ENCODE measurements around the gene SRGAP2C. TPM values are rescaled to one million over a fixed set of nuclear protein-coding genes. Genes with fewer than 3 reads are reported as not detected.
"Not testable (repeated sequence)": the region's sequence is repeated elsewhere in the genome, so short reads cannot be mapped to it uniquely, and the experiment has no call there.

Gene SRGAP2C
- total and polyA plus RNA-seq, 2 experiments from 2014 or later: 10.0 to 21.5 TPM

DNA sequence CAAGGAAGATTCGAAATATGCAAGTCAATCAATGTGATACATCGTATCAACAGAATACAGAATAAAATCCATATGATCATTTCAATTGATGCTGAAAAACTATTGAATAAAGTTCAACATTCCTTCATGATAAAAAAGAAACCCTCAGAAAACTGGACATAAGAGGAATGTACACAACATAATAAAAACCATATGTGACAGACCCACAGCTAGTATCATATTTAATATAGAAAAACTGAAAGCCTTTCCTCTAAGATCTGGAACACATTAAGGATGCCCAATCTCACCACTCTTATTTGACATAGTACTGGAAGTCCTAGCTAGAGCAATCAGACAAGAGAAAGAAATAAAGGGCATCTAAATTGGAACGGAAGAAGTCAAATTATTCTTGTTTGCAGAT is 254.1 kb downstream of the SRGAP2C start:
- DNase-seq (ENCODE audit: low read depth in 1 of 2, low spot score in 1 of 2); H3K4me3 ChIP-seq; H3K36me3 ChIP-seq; H3K27me3 ChIP-seq; H3K27ac ChIP-seq; H3K9me3 ChIP-seq (ENCODE audit: low read depth); H3K4me1 ChIP-seq (ENCODE audit: low read depth): not testable (repeated sequence)

DNA sequence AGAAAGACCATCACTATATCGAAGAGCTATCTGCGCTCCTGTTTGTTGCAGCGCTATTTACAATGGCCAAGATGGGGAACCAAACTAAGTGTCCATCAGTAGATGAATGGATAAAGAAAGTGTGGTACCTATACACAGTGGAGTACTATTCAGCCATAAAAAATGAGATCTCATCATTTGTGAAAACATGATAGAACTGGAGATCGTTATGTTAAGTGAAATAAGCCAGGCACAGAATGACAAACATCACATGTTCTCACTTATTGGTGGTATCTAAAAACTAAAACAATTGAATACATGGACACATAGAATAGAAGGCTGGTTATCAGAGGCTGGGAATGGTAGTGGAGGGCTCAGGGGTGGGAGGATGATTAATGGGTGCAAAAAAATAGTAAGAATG is 256.2 kb downstream of the SRGAP2C start:
- H3K27me3 ChIP-seq: no peaks in the 10 kb centered on the region
- no peak overlapping the region for H3K27ac ChIP-seq
- no peak for DNase-seq (ENCODE audit: low read depth in 1 of 2, low spot score in 1 of 2)
- no peak overlapping the region for H3K4me3 ChIP-seq
- H3K4me1 ChIP-seq (ENCODE audit: low read depth): no peaks in the 10 kb centered on the region
- TF ChIP-seq, protein P1, sequence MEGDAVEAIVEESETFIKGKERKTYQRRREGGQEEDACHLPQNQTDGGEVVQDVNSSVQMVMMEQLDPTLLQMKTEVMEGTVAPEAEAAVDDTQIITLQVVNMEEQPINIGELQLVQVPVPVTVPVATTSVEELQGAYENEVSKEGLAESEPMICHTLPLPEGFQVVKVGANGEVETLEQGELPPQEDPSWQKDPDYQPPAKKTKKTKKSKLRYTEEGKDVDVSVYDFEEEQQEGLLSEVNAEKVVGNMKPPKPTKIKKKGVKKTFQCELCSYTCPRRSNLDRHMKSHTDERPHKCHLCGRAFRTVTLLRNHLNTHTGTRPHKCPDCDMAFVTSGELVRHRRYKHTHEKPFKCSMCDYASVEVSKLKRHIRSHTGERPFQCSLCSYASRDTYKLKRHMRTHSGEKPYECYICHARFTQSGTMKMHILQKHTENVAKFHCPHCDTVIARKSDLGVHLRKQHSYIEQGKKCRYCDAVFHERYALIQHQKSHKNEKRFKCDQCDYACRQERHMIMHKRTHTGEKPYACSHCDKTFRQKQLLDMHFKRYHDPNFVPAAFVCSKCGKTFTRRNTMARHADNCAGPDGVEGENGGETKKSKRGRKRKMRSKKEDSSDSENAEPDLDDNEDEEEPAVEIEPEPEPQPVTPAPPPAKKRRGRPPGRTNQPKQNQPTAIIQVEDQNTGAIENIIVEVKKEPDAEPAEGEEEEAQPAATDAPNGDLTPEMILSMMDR (IDR thresholded peaks at IDR 0.05; ENCODE audit: low read depth, low read length): no peak
- no peaks in the 10 kb centered on the region for H3K36me3 ChIP-seq
- H3K9me3 ChIP-seq (ENCODE audit: low read depth): no peaks in the 10 kb centered on the region

Other genes with a start within 250 kb of the SRGAP2C start
- 1.0 and 6.8 TPM in 2 replicates for gene FAM72B, start 635 bp upstream of the SRGAP2C start, total RNA-seq
- gene FAM72B, start 635 bp upstream of the SRGAP2C start, polyA plus RNA-seq: 1.8 and 13.4 TPM in 2 replicates

Measured in cardiac muscle cell (in vitro differentiated cells and primary cell).